ENCODE measurements around the gene MYD88. TPM values are rescaled to one million over a fixed set of nuclear protein-coding genes. Genes with fewer than 3 reads are reported as not detected.

MYD88 gene
- total RNA-seq, 1 donor from 2014 or later: 55.8 TPM

DNA sequence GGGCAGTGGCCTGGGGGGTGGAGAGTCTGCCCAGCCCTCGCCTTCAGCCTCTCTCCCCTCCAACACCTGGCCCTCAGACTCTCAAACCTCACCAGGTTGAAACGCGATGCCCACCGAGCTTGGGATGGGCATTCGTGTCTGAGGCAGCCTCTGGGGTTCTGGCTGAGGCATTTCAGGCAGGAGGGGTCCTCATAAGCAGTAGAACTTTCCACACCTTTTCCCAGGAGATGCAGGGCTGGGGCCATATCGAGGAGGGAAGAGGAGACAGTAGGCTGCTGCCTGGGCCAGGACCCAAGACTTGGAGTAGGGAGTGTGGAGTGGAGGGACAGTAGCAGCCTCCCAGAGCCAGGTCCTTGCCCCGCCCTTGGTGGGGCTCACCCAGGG lies 26.1 kb upstream of the MYD88 start:
- H3K4me3 Mint-ChIP-seq (ENCODE audit: unreplicated experiment): no peak overlapping the region
- DNase-seq (ENCODE audit: low read depth) (no peak), FAIRE-seq (no peak)
- Histone ChIP-seq H3K27me3 (ENCODE audit: insufficient read depth, low read length) (no peaks in the 10 kb centered on the region), H4K20me1 (ENCODE audit: insufficient read depth, low read length) (no peaks in the 10 kb centered on the region), H3K79me2 (ENCODE audit: insufficient read depth, low read length) (no peaks in the 10 kb centered on the region), H3K36me3 (ENCODE audit: insufficient read depth, low read length) (no peaks in the 10 kb centered on the region), H3K9ac (ENCODE audit: low read length) (no peak overlapping the region), H3K9me3 (ENCODE audit: insufficient read depth, low read depth, low read length) (no peaks in the 10 kb centered on the region), H2AFZ (ENCODE audit: low read depth, low read length) (no peak overlapping the region), H3K27ac (ENCODE audit: low read depth, low read length) (no peak overlapping the region), H3K4me3 (ENCODE audit: insufficient read depth, low read depth, low read length) (no peak overlapping the region), H3K4me2 (ENCODE audit: low read length) (no peak overlapping the region), H3K4me1 (ENCODE audit: insufficient read depth, low read length) (no peaks in the 10 kb centered on the region)
- H3K27ac Mint-ChIP-seq (ENCODE audit: unreplicated experiment): no peak overlapping the region
- no peaks in the 10 kb centered on the region for H3K4me1 Mint-ChIP-seq (ENCODE audit: low read depth, unreplicated experiment)
- no peak for TF ChIP-seq EZH2 (IDR thresholded peaks at IDR 0.05; ENCODE audit: insufficient read depth, low read length)
- TF ChIP-seq, protein P1, sequence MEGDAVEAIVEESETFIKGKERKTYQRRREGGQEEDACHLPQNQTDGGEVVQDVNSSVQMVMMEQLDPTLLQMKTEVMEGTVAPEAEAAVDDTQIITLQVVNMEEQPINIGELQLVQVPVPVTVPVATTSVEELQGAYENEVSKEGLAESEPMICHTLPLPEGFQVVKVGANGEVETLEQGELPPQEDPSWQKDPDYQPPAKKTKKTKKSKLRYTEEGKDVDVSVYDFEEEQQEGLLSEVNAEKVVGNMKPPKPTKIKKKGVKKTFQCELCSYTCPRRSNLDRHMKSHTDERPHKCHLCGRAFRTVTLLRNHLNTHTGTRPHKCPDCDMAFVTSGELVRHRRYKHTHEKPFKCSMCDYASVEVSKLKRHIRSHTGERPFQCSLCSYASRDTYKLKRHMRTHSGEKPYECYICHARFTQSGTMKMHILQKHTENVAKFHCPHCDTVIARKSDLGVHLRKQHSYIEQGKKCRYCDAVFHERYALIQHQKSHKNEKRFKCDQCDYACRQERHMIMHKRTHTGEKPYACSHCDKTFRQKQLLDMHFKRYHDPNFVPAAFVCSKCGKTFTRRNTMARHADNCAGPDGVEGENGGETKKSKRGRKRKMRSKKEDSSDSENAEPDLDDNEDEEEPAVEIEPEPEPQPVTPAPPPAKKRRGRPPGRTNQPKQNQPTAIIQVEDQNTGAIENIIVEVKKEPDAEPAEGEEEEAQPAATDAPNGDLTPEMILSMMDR (IDR thresholded peaks at IDR 0.05; ENCODE audit: insufficient read depth, low read depth, low read length): no peak
- peaks cover 7% of the 10 kb centered on the region for H3K36me3 Mint-ChIP-seq (ENCODE audit: low read depth, unreplicated experiment)
- peaks cover 2% of the 10 kb centered on the region for H3K9me3 Mint-ChIP-seq (ENCODE audit: unreplicated experiment)
- H3K27me3 Mint-ChIP-seq (ENCODE audit: low read depth, unreplicated experiment): peaks cover 21% of the 10 kb centered on the region

DNA sequence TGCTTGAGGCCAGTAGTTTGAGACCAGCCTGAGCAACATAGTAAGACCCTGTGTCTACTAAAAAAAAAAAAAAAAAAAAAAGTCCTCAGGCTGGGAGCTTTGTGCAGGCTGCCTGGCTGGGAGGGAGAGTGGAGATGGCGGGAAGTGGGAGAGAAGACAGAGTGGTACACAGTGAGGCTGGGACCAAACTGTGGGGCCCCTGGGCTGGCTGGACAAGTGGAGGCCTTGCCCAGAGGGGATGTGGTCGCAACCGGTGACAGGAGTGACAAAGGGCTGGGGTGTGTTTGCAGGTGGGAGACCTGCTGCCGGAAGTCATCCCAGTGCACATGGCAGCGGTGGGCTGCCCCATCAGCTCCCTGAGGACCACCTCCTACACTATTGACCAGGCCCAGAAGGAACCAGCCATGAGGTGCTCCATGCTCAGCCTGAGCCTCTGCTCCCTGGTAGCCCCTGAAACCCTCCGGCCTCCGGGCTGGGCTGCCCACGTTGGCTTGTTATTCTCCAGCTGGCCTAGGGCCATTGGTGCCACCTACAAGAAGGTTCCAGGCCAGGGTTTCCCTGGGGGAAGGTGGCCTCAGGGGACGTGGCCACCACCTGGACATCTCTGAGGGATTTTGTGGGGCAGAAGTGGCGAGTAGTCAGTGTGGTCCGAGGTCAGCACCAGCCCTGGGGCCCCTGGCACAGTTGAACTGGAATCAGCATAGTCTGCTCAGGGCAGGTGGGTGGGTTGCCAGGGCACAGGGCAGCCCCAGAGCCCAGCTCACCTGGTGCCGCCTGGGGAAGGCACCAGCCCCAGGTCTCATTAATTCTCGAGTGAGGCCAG lies 24.2 kb upstream of the MYD88 start:
- Mint-ChIP-seq H3K27ac (ENCODE audit: unreplicated experiment) (no peak overlapping the region), H3K4me1 (ENCODE audit: low read depth, unreplicated experiment) (no peaks in the 10 kb centered on the region), H3K27me3 (ENCODE audit: low read depth, unreplicated experiment) (peaks cover 17% of the 10 kb centered on the region), H3K9me3 (ENCODE audit: unreplicated experiment) (peaks cover 2% of the 10 kb centered on the region), H3K4me3 (ENCODE audit: unreplicated experiment) (no peak overlapping the region), H3K36me3 (ENCODE audit: low read depth, unreplicated experiment) (peaks cover 11% of the 10 kb centered on the region)
- H3K4me2 ChIP-seq (ENCODE audit: low read length): no peak overlapping the region
- no peaks in the 10 kb centered on the region for H3K79me2 ChIP-seq (ENCODE audit: insufficient read depth, low read length)
- no peak overlapping the region for H3K9ac ChIP-seq (ENCODE audit: low read length)
- no peak for DNase-seq (ENCODE audit: low read depth)
- TF ChIP-seq EZH2 (IDR thresholded peaks at IDR 0.05; ENCODE audit: insufficient read depth, low read length): no peak
- TF ChIP-seq, protein P1 (IDR thresholded peaks at IDR 0.05; ENCODE audit: insufficient read depth, low read depth, low read length): no peak
- H3K4me3 ChIP-seq (ENCODE audit: insufficient read depth, low read depth, low read length): no peak overlapping the region
- no peaks in the 10 kb centered on the region for H3K36me3 ChIP-seq (ENCODE audit: insufficient read depth, low read length)
- H4K20me1 ChIP-seq (ENCODE audit: insufficient read depth, low read length): peaks cover 3% of the 10 kb centered on the region
- no peak for FAIRE-seq
- no peak overlapping the region for H2AFZ ChIP-seq (ENCODE audit: low read depth, low read length)
- H3K4me1 ChIP-seq (ENCODE audit: insufficient read depth, low read length): no peaks in the 10 kb centered on the region
- H3K27me3 ChIP-seq (ENCODE audit: insufficient read depth, low read length): no peaks in the 10 kb centered on the region
- H3K27ac ChIP-seq (ENCODE audit: low read depth, low read length): no peak overlapping the region
- no peaks in the 10 kb centered on the region for H3K9me3 ChIP-seq (ENCODE audit: insufficient read depth, low read depth, low read length)

Measured in astrocyte (in vitro differentiated cells and primary cell).